ENCODE results near the gene STAB1.

GRCh38 chr3:52520141-52520667 is 25.1 kb downstream of the STAB1 start:
- TF ChIP-seq POLR2A (IDR thresholded peaks at IDR 0.05) (no peak), CTCF (IDR thresholded peaks at IDR 0.05) (no peak), POLR2AphosphoS5 (IDR thresholded peaks at IDR 0.05) (no peak), EP300 (IDR thresholded peaks at IDR 0.05) (no peak)
